Activated CD4-positive, alpha-beta T cell treated with anti-CD3 and anti-CD28 coated beads, Interleukin-2, amount 50 U/mL, for 4 hours (primary cell): ENCODE results near the gene GAB3.
"Not testable (repeated sequence)": the region's sequence is repeated elsewhere in the genome, so short reads cannot be mapped to it uniquely, and the experiment has no call there.

Source experiments
- DNase-seq, 2 experiments: peaks; one replicate each; pipeline ENCODE4 v3.0.0-alpha.2; 2020

The GAB3 gene

DNA sequence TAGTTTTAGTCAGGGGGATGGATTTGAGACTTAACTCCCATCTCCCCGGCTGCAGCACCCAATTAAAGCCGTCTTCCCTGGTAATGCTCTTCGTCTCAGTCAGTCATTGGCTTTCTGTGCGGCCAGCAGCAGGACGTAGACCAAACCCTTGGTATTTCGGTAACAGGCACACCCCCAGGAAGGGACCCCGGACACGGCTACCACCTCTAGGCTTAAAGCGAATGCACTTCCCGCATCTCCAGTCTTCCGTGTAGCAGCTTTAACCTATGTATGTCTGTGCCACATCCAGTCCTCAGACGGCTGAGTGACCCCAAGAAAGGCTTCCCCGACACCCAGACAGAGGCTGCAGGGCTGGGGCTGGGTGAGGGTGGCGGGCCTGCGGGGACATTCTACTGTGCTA, 96.0 kb downstream of the GAB3 start:
- DNase-seq, result no peak

DNA sequence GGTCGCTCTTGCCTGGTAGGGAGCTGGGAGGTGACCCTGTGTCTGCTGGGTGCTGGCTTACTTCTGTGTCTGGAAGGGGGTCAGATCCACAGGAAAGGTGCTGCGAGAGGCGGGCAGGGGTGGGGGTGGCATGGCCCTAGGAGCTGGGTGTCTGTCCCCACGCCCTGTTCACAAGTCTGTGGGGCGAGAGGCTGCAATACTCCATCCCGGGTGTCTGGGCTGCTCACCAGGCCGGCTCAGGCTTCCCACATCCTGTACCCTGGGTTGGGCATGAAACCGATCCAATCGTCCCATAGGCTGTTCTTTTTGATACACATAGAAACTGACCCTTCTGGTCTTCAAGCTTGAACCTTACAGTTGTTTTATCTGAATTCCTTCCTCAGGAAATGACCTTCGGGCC, 96.5 kb downstream of the GAB3 start:
- DNase-seq, result no peak

DNA sequence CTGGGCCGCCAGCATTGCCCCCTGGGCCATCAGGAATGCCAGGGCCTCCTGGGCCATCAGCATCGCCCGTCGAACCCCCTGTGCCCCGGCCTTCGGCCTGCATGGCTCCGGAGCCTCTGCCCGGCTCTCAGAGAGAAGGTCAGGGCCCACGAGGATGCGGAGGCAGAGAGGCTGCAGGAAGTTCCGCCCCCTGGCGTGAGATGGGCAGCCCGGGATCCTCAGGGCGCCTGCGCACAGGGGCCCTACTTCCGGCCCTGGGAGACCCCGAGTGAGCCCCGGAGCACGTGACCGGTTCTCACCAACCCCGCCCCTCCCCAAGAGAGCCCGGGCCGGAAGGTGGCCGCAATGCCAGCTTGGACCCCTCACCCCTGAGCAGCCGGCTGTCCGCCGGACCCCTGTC, 97.5 kb downstream of the GAB3 start, which contains the start of gene CTAG2:
Gene CTAG2 (minus strand): TSS at position 167 of the 400 bp plus-strand sequence. CDS start 64 bp downstream, at position 103.
- DNase-seq, result not testable (repeated sequence)

DNA sequence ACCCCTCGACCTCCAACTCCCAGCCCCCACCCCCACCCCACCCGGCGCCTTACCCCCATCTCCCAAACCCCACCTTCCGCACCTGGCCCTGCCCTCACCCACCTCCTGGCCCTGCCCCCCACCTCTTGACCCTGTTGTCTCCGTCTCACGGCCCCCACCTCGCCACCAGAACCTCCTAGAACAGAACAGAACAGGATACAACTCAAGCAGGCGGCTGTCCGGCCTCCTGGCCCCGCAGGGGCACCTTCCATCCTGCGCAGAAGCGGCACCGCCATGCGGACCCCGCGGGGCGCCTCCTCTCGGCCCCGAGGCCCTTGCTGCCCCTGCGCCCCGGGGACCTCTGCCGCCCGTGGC, 97.9 kb downstream of the GAB3 start:
- DNase-seq, result no peak

DNA sequence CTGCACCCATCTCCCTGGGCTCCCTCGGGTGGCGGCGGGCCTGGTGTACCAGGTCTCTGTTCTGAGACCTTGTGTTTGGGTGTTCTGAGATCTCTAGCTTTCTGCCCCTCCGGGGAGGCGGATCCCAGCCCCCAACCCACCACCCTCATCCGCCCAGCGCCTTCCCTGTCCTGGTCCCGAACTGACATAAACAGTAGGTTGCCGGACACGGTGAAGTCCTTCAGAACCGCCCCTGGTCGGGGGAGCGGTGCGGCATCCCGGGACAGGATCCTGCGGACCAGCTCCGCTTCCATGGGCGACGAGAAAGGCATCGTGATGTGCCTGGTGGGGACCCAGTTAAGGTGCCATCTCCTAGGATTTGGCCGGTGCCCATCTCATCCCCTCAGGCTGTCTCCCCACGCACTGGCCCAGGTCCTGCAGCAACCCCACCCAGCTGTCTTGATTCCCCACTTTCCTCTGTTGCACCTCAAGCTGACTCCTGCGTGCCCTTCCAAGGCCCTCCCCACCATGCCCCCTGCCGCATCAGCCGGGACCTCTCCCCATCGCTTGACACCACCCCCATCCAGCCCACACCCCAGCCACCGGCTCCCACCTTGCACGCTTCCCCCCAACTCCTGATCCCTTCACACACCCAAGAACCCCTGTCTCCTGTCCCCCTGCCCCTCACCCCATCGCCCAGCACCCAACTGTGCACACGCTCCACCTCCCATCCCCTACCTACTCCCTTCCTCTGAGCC, 98.4 kb downstream of the GAB3 start:
- DNase-seq, result no peak

DNA sequence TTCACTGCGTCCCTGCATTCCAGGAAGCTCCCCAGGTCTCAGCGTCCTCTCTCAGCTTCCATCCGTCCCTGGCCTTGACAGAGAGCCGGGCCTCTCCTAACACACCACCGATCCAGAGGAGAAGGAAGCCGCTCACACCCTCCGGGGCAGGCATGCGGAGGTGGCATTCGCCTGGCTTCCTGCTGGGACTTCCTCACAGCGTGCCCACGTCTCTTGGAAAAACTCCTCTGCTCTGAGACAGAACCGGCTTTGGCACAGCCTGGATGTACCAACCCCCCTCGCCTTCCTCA, 100.7 kb downstream of the GAB3 start:
- no peak for DNase-seq

DNA sequence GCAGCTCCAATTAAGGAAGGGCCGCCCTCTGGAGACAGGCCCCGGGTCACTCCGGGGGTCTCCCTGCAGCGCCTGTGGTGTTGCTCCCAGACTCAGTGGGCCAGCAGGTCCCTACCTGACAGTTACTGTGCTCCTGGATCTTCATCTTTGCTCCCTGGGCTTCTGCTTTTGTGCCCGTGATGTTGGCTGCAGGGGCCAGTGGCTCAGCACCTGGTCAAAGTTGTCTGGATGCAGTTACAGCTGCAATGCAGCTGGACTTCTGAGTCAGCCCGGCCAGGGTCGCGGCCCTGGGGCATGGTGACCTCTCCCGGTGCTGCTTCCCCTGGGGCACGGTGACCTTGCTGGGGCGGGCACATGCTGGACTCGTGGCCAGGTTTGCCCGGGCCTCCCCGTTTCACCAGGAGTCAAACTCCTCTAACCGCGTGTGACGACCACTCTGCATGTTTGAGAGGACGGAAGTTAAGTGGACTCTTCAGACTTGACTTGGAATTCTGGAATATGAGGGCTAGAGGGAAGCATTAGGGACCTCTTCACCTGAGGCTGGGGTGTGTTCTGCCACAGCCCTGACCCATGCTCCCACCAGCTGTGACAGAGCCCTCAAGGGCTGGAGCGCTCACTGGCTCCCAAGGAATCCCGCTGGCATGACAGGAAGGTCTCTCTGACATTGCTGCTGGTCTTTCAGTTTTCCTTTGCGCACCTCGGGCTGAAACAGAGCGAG, 101.2 kb downstream of the GAB3 start:
- no peak for DNase-seq

DNA sequence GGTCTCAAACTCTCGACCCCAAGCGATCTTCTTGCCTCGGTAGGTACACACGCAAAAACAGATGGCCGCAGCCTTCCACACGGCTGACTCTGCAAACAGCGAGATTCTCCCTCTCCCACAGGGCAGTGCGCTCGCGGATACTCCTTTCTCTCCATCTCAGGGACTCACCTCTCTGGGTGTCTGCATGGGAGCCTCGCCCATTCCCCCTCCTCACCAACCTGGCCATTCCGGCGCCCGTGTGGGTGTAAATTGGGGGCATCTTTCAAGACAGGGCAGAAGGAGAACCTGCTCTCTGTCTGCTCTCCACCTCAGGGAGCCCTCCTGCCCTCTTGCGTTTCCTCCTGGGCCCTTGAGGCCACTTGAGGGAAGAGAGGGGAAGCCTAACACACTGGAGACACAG, 101.9 kb downstream of the GAB3 start:
- no peak for DNase-seq

DNA sequence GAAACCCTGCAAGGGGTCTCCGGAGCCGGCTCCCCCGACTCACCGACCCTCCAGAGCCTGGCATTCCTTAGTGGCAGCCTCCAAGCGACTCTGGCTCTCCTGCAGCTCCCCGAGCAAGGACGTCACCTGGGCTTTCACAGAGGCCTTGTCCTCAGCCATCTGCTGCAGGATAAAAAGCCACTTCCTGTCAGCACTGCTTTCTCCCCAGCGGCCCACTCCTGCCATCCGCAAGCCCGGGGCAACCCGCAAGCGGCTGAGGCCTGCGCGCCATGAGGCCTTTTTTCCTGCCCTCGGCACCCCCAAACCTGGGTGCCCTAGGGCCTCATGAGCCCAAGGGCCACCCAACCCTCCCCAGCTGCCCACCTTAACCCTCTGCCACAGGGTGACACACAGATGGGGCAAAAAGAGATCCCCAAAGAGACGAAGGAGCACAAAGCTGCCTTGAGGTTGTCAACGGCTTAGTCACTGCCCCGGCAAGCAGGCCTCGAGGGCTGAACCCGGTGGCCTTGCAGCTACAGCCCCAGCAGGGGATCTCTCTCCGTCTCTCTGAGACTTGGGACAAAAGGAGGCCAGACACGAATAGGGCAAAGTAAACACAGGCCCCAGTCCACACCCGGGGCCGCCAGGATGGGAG, 105.0 kb downstream of the GAB3 start:
- not testable (repeated sequence) for DNase-seq

DNA sequence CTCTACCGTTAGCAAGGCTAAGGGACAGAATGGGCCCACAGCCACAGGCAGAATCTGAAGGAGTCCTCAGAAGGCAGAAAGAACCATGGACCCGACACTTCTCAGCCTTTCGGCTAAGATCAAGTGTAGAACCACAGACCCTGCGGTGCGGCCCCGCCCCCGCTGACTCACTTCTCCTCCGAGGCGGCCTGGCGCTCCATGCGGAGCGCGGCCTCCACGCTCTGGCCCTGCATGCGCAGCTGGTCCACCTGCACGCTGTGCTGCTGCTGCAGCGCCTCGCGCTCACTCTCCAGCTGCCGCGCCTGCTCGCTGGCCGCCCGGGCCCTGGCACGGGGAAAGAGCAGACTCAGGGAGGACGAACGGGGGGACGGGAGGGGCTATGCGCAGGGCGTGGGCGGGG, 107.2 kb downstream of the GAB3 start:
- not testable (repeated sequence) for DNase-seq

DNA sequence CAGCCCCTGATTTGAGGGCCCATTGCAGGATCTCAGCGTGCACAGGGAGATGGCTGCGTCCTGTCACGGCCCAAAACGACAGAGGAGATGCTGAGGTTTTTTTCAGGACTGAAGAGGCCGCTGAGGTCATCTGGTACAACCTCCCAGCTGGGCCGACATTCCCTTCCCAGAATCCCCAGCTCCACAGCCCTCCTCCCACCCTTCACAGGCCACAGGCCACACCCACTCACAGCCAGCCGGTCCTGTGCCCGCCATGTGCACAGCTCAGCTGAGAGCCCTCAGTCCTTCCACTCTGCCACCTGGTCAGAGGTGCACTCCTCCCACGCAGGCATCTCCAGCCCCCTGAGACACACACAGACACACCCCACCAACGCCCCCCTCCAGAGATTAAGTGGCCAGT, 109.1 kb downstream of the GAB3 start:
- not testable (repeated sequence) for DNase-seq

DNA sequence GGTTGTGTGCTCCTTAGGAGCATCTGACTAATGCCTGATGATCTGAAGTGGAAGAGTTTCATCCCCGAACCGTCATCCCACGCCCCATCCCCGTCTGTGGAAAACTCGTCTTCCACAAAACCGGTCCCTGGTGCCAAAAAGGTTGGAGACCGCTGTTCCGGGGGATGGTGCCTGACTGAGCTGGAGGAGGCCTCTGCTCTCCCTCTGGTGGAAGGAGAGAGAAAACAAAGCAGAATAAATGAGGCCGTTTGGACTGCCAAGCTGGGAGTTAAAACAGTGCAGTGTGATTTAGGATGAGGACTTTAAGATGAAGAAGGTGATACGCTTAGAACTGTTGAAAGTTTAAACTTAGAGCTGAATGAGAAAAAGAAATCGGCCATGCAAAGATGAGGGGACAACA, 117.2 kb downstream of the GAB3 start:
- DNase-seq, result not testable (repeated sequence)

DNA sequence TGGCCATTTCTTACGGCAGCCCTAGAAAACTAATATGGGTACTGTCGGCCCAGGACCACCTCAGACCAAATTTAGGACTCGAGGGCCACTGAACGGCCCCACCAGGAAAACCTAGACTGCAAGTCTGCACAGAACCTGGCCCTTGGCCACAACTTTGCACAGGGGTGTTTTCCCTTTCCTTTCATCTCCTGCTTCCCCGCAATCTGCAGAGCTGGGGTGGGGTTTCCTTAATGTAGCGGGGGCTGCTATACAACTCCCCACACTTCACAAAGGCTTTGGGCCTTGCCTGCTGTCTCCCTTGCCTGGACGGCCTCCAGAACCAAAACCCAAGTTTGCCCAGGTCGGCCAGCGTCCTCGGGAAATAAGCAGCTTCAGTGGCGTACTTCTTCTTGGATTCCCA, 119.9 kb downstream of the GAB3 start:
- DNase-seq, result not testable (repeated sequence)

DNA sequence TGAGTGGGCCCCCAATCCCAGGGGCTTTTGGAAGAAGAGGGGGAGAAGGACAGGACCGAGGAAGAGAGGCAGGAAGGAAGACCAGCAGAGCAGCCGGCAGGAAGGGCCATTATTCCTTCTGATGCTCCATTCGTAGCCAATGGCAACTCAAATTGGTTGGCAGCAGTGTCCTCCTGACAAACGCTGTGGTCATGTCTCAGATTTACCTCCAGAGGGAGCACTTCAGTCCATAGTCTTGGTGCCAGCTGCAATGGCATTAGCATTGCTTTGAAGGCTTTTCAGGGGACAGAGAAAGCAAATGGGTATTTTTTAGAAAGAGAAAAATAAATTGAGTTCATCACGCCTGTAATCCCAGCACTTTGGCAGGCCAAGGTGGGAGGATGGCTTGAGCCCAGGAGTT, 121.9 kb downstream of the GAB3 start:
- not testable (repeated sequence) for DNase-seq
